ENCODE data around the gene CEBPA. TPM values are rescaled to one million over a fixed set of nuclear protein-coding genes. Genes with fewer than 3 reads are reported as not detected.

Gene CEBPA
- total RNA-seq, 2 experiments from 2014 or later: 0.84 to 1.4 TPM

- H3K27ac ChIP-seq (ENCODE audit: low read depth in 1 of 2, low read length in 2 of 2): no peak overlapping the region
Measured at GRCh38 chr19:33291623-33292534, 10.5 kb downstream of the CEBPA start.

DNA sequence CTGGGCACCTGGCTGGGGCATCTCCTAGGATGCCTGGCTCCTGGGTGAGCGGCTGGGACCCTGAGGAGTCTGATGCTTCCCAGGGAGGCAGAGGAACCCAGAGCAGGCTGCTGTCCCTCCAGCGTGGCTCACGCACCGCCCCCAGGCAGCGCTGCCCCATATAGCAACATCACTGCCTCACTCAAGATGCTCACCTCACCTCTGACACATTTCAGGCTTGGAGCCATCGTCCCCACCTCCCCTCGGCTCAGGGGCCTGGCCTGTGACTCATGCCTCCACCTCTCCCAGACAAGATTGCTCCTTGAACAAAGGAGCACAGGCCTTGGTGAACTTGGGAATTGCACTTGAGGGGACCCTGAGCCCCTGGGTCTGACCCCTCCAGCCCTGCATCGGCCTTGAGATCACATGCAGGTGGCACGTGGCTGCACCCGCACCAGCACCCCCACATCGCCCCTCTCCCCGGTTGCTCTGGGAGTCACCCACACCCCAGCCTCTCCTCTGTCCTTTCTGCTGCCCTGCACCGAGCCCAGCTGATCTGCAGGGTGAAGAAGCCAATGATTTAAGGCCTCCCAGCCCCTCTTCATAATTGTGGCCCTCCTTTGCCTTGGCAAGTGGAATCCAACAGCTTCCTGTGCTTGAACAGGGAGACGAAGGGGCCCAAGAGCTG, 11.2 kb downstream of the CEBPA start:
- H3K36me3 ChIP-seq (ENCODE audit: insufficient read depth, low read length): no peaks in the 10 kb centered on the region
- peaks cover 27 to 30% of the 10 kb centered on the region in 2 experiments for H3K9me3 ChIP-seq (ENCODE audit: control insufficient read depth in 1 of 2, insufficient read depth in 1 of 2, low read length in 2 of 2)
- CTCF ChIA-PET: no interaction called here
- H3K27ac Mint-ChIP-seq: no peak overlapping the region
- intact Hi-C loops (cut with DNase I, micrococcal nuclease): no loop called here
- no peak overlapping the region for H3K4me3 ChIP-seq (ENCODE audit: low read length)
- DNase-seq (peak in 1 of 14 experiments; percentile 9), ATAC-seq (ENCODE audit: poor library complexity) (no peak)
- TF ChIP-seq CTCF (IDR thresholded peaks at IDR 0.05): no peak
- H3K27me3 ChIP-seq (ENCODE audit: control insufficient read depth in 1 of 2, insufficient read depth in 2 of 2, low read length in 2 of 2): peaks cover 3 to 10% of the 10 kb centered on the region in 2 experiments
- POLR2A ChIA-PET: no interaction called here
- no peak overlapping the region for H3K4me3 Mint-ChIP-seq
- peaks cover 13% of the 10 kb centered on the region for H3K9me3 Mint-ChIP-seq
- H3K27ac ChIP-seq (ENCODE audit: low read depth in 1 of 2, low read length in 2 of 2): no peak overlapping the region
- no peaks in the 10 kb centered on the region for H3K36me3 Mint-ChIP-seq (ENCODE audit: low read depth)
- peaks cover 15% of the 10 kb centered on the region for H3K27me3 Mint-ChIP-seq
- no peaks in the 10 kb centered on the region for H3K4me1 Mint-ChIP-seq (ENCODE audit: low read depth)
- H3K4me1 ChIP-seq (ENCODE audit: insufficient read depth, low read length): peaks cover 15% of the 10 kb centered on the region

More at GRCh38 chr19:33291623-33292534, 10.5 kb downstream of the CEBPA start:
- CTCF ChIA-PET: no interaction called here
- POLR2A ChIA-PET: no interaction called here
- DNase-seq: no peak
- peaks cover 3 to 10% of the 10 kb centered on the region in 2 experiments for H3K27me3 ChIP-seq (ENCODE audit: control insufficient read depth in 1 of 2, insufficient read depth in 2 of 2, low read length in 2 of 2)
- no peaks in the 10 kb centered on the region for H3K36me3 Mint-ChIP-seq (ENCODE audit: low read depth)
- ATAC-seq (ENCODE audit: poor library complexity): no peak
- H3K27me3 Mint-ChIP-seq: peaks cover 15% of the 10 kb centered on the region
- H3K4me3 Mint-ChIP-seq: no peak overlapping the region
- no peak overlapping the region for H3K4me3 ChIP-seq (ENCODE audit: low read length)
- H3K4me1 Mint-ChIP-seq (ENCODE audit: low read depth): no peaks in the 10 kb centered on the region
- H3K36me3 ChIP-seq (ENCODE audit: insufficient read depth, low read length): no peaks in the 10 kb centered on the region
- no peak overlapping the region for H3K27ac Mint-ChIP-seq
- H3K9me3 ChIP-seq (ENCODE audit: control insufficient read depth in 1 of 2, insufficient read depth in 1 of 2, low read length in 2 of 2): peaks cover 27 to 30% of the 10 kb centered on the region in 2 experiments
- intact Hi-C loops (cut with DNase I, micrococcal nuclease): no loop called here
- peaks cover 13% of the 10 kb centered on the region for H3K9me3 Mint-ChIP-seq
- no peak for TF ChIP-seq CTCF (IDR thresholded peaks at IDR 0.05)
- H3K4me1 ChIP-seq (ENCODE audit: insufficient read depth, low read length): peaks cover 14% of the 10 kb centered on the region

- H3K4me1 ChIP-seq (ENCODE audit: insufficient read depth, low read length): peaks cover 15% of the 10 kb centered on the region
- CTCF ChIA-PET: no interaction called here
- Mint-ChIP-seq H3K4me3 (no peak overlapping the region), H3K27ac (no peak overlapping the region), H3K36me3 (ENCODE audit: low read depth) (no peaks in the 10 kb centered on the region), H3K9me3 (peaks cover 13% of the 10 kb centered on the region), H3K4me1 (ENCODE audit: low read depth) (no peaks in the 10 kb centered on the region), H3K27me3 (peaks cover 14% of the 10 kb centered on the region)
- peaks cover 3 to 10% of the 10 kb centered on the region in 2 experiments for H3K27me3 ChIP-seq (ENCODE audit: control insufficient read depth in 1 of 2, insufficient read depth in 2 of 2, low read length in 2 of 2)
- intact Hi-C loops (cut with DNase I, micrococcal nuclease): no loop called here
- ATAC-seq (ENCODE audit: poor library complexity) (no peak), DNase-seq (no peak)
- no peak overlapping the region for H3K4me3 ChIP-seq (ENCODE audit: low read length)
- no peak overlapping the region for H3K27ac ChIP-seq (ENCODE audit: low read depth in 1 of 2, low read length in 2 of 2)
- no peaks in the 10 kb centered on the region for H3K36me3 ChIP-seq (ENCODE audit: insufficient read depth, low read length)
- POLR2A ChIA-PET: no interaction called here
- no peak for TF ChIP-seq CTCF (IDR thresholded peaks at IDR 0.05)
- peaks cover 27 to 30% of the 10 kb centered on the region in 2 experiments for H3K9me3 ChIP-seq (ENCODE audit: control insufficient read depth in 1 of 2, insufficient read depth in 1 of 2, low read length in 2 of 2)
Measured at GRCh38 chr19:33290082-33290815, 12.1 kb downstream of the CEBPA start.

Data from CD4-positive, alpha-beta T cell (primary cell).